Hindlimb muscle (tissue), 1 donor: Measurements from ENCODE around the gene MPP2. TPM values are rescaled to one million over a fixed set of nuclear protein-coding genes. Genes with fewer than 3 reads are reported as not detected.
A peak's percentile ranks its signal among the peaks of the same experiment; 100 is the strongest.
"Not testable (repeated sequence)": the region's sequence is repeated elsewhere in the genome, so short reads cannot be mapped to it uniquely, and the experiment has no call there.

Source experiments
- DNase-seq: peaks from one replicate; pipeline ENCODE4 v3.0.0-alpha.2; 2013
- polyA plus RNA-seq: library from polyadenylated mRNA; unstranded; fragments of 120-200 nt; gene quantifications from one replicate; pipeline ENCODE4 v1.2.1, GENCODE V29; 2013; ENCODE audit not compliant: insufficient read length

The MPP2 gene
- polyA plus RNA-seq, 1 donor = 2.2 TPM

DNA sequence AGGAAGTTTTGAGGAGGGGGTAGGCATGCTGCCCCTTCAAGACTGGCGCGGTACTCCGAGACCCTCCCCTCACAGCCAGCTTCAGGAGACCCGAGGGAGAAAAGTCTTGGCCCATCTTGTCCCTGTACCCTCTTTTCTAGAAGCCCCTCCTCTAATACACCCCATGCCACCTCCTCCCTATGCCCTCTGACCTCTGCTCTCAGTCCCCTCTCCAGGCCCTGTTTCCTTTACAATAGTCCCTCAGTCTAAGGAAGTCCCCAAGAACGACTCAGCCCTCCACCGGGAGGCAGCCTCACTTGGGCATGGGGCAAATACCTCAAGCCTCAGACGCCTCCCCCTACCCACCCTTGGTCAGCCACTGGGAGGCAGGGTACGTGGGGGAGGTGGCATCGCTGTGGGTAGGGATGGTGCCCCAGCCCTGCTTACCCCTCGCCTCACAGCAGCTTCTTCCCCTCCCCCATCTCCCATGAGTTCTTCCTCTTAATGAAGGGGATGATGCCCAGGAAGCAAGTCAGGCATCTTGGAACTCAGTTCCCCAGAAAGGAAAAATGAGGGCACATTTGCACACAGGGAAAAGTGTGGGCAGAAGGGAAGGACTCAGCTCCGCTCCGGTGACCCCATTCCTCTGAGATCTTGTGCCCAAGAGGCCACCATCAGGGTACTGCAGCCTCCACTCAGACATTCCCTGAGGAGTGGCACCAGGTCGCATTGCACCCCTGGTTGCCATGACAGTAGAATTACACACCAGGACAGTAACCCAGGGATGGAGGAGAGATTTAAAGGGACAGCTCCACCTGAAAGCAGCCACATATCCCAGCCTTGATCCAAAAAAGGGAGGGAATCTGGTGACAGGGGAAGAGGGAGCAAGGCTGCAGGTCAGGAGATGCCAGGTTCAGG lies 6.2 kb downstream of the MPP2 start:
- DNase-seq = no peak

DNA sequence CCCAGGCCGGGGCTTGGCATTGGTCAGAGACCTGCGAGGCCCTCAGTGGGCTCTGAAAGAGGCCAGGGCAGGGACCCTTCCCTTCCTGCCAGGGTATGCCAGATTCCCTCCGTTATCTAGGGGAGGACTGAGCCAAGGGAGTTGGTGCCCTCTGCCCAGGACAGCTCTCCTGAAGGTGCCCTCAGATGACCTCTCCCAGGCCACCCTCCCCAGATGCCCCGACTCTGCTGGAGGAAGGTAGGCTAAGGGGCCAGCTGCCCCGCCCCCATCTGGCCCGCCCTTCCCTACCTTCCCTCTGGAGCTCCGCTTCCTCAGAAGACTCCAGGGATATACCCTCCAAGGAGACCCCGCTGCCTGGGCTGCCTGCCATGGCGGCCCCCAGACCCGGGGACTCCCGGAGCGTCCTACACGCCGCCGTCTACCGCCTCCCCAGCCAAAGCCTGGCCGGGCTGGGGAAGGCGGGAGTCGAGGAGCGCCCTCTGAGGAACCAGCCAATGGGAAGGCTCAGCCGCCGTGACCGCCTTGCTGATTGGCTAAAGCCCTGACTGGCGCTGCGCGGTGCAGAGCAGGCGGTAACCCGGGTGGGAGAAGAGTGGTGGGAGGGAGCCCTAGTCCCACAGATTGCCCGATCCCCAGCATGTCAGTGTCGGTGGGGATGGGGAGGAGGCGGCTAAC lies 7.0 kb downstream of the MPP2 start:
- DNase-seq = peak; percentile 86

DNA sequence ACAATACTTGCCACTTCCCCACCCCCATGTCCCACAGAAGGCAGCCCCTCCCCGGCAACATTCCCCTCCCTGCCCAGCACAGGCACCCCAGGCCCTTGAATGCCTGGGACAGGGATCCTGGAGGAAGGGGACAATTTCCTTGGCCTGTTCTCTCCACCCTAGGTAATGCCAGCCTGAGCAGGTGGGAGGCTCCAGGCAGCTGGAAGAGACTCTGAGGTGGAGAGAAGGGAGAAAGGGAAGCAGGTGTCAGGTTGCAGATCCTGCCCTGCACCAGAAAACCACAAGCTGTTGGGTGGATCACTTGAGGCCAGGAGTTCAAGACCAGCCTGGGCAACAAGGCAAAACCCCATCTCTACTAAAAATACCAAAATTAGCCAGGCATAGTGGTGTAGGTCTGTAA lies 8.9 kb downstream of the MPP2 start:
- no peak for DNase-seq

DNA sequence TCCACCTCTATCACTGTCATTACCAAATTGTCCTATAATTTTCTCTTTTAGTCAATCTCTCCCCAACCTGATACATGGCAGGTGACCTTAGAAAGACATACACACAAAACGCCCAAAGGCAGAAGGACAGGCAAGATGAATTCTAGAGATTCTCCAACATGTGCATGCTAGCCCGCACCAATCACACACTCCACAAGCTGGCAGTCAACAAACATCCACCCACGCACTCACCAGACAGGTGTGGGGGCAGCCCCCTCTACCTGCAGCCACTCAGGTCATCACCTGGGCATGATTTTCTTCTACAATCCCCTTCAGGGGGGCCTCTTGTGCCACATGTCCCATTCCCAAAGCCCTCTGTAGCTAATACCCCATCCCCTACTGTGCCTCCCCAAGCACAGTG lies 9.5 kb downstream of the MPP2 start:
- DNase-seq = no peak

DNA sequence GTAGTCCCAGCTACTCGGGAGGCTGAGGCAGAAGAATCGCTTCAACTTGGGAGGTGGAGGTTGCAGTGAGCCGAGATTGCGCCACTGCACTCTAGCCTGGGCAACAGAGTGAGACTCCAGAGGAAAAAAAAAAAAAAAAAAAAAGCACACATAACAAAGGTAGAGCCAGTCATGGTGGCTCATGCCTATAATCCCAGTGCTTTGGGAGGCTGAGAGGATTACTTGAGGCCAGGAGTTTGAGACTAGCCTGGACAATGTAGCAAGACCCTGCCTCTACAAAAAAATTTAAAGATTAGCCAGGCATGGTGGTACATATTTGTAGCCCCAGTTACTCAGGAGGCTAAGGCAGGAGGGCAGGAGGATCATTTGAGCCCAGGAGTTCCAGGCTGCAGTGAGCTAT lies 12.8 kb downstream of the MPP2 start:
- not testable (repeated sequence) for DNase-seq

DNA sequence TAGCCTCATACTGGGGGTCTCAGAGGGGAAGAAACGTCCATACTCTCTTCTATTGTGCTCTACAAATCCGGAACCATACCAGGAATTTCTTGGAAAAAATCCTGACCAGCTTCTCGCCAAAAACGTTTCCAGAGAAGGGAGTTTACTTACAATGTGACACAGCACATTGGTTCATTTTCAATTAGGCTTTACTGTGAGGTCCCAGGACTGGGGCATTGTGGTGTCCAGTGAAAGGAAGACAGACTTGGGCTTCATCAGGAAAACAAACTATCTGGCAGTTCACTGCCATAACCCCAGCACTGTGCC lies 14.7 kb downstream of the MPP2 start:
- DNase-seq = peak; percentile 32

DNA sequence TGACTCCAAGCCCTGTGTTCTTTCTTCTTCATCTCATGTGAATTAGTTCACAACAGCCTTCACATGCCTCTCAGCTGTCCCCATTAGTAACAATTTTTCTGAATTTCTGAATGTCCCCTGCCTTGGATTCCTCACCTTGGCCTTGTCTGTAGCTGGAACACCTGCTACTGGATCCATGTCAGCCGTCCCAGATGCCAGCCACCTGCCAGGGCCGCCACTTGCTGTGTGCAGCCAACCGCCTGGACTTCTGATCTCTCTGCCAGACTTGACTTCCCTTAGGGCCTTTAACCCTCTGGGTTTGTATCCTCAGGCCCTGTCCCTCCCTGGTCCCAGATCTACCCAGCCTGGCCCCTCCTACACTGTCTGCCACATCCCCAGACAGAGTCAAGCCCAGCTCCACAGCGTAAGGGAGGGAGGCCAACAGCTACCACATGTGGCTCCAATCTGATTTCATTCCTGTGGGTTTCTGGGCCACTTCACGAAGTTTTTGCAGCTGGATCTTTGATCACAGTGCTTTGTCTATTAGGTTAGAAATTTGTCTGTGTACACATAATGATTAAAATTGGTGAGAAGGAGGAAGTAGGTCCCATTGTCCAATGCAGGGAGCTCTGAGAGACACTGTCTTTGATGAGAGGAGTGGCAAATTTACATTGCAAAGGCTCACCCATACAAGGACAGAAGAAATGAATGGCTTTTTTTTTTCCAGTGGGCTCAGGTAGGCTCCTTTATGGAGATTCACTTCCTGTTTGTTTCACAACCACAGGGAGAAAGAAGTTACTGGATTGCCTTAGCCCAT lies 15.3 kb downstream of the MPP2 start:
- no peak for DNase-seq

DNA sequence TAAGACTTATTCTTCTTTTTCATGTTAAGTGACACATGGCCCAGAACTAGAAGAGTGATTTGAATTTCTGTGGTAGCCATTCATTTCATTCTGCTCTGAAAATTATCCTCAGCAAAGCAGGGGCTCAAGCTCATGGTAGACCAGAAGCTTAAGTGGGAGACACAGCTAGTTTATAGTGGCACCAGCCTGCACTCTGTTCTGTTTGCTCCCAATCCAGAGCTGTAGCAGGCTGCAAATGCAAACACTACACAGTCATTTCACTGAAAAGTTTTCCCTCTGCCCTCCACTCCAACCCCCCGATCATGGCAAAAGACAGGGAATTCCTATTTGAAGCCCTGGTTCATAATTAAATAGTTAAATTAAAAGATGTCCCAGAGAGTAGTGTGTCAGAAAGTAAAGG lies 17.1 kb downstream of the MPP2 start:
- DNase-seq = no peak

DNA sequence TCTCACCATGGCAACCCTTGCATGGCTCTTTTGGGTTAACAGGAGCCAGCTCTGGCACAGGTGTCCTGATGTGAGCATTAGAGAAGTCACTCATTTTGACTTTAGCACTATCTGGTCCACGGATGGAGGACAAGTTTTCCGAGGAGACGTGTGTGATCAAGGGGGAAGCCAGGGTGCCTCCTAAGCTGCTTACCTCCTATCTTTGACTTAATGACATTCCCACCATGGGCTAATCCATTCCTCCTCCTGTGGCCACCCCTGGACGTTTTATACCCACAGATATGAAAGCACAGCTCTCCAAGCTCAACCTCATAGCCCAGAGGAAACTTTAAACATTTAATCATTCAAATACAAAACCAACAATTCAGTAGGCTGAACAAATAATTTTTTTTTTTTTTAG lies 18.8 kb downstream of the MPP2 start:
- DNase-seq = no peak

DNA sequence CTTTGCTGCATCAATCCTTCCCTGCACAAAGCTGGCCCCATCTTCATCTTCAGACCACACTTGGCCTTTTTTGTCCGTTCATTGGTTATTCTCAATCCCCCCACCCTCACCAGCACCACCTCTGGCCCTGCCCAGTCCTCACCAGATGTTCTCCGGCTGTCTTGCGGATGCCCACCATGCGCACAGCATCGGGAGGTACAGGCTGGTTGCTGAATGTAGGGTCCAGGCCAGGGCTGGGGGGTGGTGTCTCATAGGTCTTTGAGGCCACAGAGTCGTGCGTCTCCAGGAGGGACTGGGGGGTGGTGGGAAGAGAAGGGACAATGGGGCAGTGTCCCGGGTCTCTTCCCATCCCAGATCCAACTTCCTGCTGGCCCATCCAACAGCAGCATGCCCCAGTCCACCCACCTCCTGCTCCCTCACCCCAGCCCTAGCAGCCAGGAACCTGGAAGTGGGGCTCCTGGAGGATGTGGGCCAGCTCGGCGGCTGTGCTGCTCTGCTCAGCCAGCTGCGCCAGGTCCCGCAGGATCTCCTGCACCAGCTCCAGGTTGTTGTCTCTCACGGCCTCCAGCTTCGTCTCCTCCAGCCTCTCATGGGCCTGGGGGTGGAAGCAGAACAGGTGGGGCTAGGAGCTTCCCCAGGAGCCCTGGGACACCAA lies 24.4 kb downstream of the MPP2 start:
- no peak for DNase-seq

DNA sequence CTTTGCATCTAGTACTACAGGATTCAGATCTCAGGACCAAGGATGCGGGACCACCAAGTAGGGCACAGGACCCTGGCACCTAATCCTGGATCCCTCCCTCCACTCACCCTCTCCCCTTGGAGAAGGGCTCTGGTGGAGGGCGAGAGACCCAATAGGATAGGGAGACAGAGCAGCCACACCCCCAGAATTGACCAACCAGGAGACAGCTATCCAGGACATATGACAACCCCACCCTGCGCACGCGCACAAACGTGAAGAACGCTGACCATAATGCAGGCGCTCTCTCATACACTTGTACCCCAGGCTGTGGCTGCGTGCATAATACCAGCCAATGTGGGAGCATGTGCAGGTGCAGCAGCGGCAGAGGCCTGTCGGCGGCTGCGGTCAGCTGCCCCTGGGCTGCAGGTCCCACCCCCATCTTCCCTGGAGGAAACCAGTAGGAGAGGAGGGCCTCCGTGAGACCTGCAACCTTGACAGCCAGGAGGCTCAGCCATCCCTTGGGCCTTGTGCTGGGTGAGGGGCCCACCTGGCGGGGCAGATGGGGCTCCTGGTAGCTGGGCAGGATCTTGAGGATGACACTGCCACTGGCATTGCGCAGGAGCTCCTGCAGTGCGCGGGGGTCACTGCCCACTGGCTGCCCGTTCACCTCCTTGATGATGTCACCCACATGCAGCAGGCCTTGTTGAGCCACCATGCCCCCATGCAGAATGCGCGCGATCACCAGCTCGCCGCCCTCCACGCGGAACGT lies 25.4 kb downstream of the MPP2 start:
- DNase-seq = no peak

DNA sequence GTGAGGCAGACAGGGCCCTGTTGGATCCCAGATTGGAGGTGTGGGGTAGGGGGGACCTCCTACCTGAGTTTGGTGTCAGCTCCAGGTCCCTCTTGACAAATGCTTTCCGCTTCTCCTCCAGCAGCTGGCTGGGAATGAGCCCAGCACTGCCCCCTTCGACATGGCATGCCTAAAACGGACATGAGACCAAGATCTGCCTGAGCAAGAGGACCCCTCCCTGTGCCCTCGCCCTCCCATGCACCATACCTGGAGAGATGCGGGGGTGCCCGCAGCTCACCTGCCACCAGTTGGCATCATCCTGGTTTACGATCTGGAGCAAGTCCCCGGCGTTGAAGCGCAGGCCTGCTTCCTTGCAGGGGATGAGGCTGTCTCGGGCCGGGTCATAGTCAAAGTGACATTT lies 26.2 kb downstream of the MPP2 start:
- DNase-seq = no peak

DNA sequence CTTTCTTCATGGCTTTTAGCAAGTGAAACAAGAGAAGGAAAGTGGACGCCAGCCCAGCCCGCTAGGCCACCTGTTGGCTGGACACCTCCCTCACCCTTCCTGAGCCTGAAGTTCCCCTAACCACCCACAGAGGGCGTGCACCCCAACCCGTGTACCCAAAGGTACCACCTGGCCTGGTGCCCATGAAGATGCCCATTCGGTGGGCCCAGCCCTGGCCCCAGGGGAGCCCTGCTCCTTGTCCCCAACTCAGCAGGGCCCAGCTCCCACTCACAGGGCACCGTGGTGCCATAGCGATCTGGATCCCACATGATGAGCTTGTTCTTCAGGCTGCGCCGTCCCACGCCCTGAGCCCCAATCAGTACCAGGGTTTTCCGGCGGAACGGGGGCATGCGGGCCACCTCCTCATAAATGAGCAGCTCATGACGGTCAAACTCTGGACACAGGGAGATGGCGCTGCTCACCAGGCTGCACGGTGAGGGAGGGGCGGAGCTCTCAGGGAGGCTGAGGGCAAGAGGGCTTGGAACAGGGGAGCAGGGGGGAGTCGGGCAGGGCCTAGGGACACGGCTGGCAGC lies 26.8 kb downstream of the MPP2 start:
- DNase-seq = peak; percentile 27

DNA sequence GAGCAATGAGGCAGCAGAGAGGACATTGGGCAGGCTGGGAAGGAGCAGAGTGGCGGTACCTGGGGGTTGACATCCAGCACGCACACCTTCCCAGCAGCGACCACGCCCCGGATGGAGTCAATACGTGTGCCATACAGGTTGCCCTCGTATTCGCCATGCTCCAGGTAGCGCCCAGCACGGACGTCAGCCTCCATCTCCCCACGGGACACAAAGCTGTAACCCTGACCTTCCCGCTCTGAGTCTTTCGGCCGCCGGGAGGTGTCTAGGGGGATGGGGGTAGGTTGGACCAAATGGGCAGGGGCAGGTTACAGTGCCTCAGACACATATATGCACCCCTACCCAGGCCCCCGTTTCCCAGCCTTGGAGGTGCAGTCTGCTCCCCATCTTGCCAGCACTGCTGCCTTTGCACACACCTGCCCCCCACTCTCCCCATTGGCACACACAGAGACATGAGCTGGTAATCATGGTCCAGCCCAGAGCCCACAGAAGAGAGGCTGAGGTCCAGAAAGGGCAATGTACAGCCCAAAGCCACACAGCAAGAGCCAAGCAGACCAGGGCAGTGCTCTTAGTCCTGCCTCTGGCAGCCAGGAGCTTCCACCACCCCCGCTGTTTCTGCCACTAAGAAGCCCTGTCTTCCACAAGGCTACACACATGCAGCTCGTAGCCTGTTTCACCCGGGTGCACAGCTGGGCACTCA lies 27.5 kb downstream of the MPP2 start:
- DNase-seq = no peak

DNA sequence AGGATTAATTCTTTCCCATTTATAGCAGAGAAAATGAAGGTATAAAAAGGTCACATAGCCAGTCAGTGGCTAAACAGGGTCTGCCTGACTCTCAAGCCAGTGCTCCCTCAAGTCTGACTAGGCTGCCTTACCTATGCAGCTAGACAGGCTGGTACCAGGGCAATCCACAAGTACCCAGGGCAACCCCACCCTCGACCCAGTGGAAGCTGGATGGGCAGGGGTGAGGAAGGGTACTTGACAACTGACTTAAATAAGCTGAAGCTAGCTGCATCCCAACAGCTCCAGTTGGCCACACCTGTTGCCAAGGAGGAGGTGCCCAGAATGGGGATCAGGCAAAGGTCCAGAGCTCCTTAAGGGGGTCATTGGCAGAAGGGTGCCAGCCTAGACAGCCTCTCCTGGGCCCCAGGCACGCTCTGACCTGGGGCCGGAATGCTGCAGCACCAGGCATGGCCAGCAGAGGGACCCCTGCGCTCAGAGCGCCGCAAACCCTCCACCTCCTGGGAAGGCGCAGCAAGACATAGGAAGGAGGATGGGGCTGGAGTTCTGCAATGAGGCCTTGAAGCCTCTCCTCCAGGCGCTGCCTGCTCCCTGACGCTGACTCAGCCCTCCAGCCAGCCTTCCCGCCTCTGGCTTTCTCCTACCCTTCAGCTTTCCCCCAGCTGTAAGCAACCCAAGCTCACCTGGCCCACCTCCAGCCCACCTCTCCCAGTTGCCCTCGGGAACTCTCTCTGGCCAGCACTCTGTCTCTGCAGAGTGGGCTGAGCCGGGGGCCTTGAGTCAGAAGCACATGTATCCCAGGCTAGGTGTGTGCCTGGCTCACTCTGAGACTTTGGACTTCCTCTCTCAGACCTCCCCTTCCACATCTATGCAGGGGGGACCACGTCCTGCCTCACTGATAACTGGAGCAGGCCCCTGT lies 28.8 kb downstream of the MPP2 start:
- DNase-seq = peak; percentile 81

DNA sequence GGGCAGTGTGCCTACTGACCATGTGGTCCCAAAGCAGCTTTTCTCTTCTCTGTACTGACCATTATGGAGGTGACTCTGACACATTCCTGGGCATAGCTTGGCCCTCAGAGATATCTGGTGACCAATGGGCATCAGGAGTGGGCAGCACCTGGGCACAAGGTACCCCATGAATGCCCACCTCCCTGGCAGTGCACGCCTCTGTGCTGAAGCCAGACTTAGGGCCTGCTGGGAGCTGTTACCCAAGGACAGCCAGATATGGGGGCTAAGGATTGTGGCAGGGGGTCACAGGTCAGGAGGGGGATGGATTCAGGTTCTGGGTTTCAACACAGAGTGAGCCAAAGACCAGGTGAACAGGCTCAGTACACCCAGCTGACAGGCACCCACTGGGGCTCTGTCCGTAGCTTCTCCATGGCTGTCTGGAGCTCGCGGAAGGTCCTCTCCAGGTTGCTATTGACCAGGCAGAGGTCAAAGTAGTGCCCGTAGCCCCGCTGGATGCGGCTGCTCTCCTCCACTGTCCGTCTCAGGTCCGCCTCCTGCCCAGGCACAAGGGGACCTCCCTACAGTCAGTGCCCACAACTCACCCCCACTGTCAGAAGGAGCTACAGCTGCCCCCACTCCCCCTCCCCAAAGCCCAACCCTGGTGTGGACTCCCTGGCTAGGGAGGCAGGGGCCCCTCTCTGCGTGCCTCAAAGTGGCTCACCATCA lies 29.7 kb downstream of the MPP2 start:
- DNase-seq = no peak

DNA sequence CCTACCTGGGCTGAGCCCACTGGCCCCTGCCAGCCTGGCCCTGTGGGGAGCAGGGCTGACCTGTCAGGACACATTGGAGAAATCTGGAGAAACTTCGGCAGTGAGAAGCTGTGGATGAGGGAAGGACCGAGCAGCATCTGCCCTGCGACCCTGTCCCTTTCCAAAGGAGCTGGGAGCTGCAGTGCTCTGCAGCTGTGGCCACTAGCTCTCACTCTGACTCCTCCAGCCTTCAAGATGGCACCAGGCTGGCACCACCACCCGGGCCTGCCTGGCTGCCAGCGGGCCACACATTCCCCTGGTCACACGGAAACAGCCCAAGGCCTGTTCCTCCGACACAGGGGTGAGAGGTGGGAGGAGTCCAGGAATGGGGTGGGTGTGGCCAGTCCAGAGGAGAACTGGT lies 30.3 kb downstream of the MPP2 start:
- DNase-seq = no peak

DNA sequence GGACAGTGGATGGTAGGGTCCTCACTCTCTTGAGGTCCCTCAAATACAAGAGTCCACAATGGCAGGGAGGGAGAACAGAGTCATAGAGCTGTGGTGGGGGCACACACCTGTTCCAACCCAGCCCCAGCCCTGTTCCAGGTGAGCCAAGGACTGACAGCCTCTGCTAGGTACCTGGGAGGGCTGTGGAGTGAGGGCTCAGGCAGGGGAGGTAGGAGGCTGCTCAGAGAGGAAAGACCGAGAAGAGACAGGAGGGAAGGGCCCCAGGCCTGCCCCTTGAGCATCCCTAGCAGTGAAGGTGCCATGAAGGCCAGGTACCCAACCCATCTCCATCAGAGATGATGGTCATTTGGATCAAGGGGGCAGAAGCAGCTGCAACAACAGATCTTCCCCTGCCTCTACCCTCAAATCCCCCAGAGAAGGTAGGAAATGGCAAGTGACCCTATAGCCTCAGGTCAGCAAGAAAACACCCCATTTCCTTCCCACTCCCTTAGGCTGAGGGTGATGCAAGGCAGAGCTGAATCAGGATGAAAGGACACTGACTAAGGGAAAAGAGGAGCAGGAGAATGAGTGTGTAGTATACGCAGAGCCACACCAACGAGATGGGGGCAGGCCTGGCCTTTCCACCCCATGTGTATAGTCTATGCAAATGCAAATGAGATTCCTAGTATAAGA lies 31.7 kb downstream of the MPP2 start:
- no peak for DNase-seq

DNA sequence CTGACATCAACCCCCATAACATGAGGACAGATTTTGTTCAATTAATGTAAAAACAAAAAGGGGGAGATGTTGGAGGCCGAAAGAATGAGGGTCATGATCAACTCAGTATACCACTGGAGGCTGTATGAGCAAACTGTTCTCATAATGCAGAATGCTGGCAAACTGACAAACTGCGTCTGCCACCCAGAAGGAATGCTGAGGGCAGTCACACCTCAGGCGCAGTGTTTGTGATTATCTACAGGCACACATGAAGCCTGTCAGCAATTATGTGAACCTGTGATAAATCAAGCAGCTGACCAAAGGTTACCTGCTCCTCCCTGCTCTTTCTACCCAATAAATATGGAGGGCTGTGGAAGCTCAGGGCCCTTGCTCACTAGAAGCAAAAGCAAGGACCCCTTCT lies 33.0 kb downstream of the MPP2 start:
- DNase-seq = no peak
